NCI-H128 (cell line): Measurements from ENCODE around the gene VWA8.
"Not testable (repeated sequence)": the region's sequence is repeated elsewhere in the genome, so short reads cannot be mapped to it uniquely, and the experiment has no call there.

Experiments
- DNase-seq: peaks from one replicate; lab custom pipeline; 2025; ENCODE audit not compliant: unreplicated experiment; lab: John Stamatoyannopoulos, UW

The VWA8 gene

DNA sequence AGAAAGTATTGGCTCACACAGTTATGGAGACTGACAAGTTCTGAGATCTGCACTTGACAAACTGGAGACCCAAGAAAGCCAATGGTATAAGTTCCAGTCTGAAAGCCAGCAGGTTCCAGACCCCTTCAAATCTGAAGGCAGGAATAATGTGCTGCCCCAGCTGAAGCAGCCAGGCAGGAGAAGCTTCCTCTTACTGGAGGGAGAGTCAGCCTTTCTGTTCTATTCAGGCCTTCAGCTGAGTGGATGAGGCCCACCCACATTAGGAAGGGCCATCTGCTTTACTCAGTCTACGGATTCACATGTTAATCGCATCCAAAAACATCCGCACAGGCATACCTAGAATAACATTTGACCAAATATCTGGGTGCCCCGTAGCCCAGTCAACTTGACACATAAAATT is 8.2 kb upstream of the VWA8 start:
- DNase-seq = no peak

- no peak for DNase-seq
Measured at GRCh38 chr13:41966671-41967070, 5.8 kb upstream of the VWA8 start.

DNA sequence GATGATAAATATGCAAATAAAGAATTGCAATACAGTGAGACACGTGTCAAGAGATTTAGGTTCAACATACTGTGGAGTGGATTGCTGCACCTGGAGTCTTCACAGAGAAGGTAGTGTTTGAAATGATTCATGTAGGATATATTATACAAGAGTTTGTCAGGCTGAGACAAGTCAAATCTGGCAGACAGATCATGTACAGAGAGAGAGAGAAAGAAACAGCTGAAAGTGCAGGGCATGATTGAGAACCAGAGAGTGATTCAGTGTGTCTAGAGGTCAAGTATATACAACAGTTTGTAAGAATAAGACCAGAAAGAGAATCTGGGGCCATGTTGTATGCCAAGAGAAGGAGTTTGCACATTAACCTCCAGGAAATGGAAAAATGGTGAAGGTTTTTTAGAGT is 2.1 kb upstream of the VWA8 start:
- no peak for DNase-seq

- DNase-seq = no peak
Measured at GRCh38 chr13:41961466-41961760, 504 bp upstream of the VWA8 start.

GRCh38 chr13:41960211-41960636 is 685 bp downstream of the VWA8 start:
- DNase-seq = no peak

- no peak for DNase-seq
Measured at GRCh38 chr13:41956272-41956671, 4.6 kb downstream of the VWA8 start.

GRCh38 chr13:41955605-41956004 is 5.3 kb downstream of the VWA8 start:
- no peak for DNase-seq

DNA sequence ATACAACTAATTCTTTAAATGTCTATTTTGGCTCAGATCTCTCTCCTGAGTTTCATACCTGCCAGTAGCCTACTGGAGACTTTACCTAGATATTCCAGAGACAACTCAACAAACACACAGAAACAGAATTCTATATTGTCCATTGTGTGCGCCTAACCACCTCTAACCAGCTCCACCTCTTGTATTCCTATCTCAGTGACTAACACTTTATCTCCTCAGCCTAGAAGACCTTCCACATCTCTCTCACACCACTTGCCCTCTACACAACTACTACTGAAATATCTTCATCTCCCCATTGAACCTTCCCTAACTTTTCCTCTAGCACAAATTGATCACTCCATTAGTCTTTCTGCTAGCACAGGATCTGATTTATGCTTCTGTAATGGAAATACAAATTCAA is 6.7 kb downstream of the VWA8 start:
- DNase-seq = no peak

GRCh38 chr13:41952749-41953148 is 8.2 kb downstream of the VWA8 start:
- no peak for DNase-seq

DNA sequence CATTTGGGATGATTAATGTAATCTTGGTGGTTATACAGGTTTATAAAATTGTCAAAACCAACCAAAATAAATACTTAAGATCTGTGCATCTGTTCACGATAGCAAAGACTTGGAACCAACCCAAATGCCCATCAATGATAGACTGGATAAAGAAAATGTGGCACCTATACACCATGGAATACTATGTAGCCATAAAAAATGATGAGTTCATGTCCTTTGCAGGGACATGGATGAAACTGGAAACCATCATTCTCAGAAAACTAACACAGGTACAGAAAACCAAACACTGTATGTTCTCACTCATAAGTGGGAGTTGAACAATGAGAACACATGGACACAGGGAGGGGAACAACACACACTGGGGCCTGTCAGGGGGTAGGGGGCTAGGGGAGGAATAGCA is 11.8 kb downstream of the VWA8 start:
- not testable (repeated sequence) for DNase-seq

DNA sequence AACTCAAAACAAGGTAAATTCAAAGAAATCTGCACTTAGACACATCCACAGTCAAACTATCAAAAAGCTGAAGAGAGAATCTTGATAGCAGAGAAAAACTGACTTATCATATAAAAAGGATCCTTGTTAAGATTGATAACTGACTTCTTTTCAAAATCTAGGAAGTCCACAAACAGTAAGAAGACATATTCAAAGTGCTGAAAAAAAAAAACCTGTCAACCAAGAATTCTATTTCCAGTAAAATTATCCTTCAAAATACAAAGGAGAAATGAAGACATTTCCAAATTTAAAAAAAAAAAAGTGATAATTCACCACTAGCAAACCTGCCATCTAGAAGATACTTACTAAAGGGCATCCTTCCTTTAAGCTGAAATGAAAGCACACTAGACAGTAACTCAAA is 15.0 kb downstream of the VWA8 start:
- DNase-seq = no peak

DNA sequence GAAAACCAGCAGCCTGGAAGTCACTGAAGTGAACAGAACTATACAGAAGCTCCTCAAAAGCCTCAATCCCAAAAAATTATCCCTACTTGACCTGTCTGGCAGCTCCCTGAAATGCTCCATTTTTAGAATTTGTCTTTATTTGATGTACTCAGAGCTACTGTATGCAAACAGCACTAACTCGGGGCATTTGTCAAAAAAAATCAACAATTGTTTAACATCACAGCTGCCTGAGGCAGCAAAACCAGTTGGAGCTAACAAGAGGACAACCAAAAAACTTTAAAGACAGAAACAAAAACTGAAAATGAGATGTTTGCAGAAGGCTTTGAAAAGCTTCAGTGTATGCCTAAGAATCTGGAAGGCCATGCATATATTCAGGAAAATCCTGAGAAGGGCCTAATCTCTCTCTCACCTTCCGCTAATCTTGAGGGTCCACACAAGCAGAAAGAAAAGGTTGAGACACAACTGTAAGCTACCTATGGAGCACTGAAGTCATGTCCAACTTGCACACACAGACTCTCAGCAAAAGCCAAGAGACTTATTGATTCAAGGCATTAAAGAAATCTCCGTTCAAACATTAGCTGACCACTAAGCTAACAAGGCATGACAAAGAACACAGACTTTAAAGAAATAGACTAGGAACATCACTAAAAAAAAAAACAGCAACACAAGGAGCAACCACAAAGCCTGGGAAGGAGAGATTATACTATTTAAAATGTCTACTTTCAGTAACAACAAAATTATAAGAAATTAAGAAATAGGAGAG is 16.1 kb downstream of the VWA8 start:
- DNase-seq = no peak

- DNase-seq = no peak
Measured at GRCh38 chr13:41944229-41944628, 16.7 kb downstream of the VWA8 start.

GRCh38 chr13:41942462-41943094 is 18.3 kb downstream of the VWA8 start:
- no peak for DNase-seq

DNA sequence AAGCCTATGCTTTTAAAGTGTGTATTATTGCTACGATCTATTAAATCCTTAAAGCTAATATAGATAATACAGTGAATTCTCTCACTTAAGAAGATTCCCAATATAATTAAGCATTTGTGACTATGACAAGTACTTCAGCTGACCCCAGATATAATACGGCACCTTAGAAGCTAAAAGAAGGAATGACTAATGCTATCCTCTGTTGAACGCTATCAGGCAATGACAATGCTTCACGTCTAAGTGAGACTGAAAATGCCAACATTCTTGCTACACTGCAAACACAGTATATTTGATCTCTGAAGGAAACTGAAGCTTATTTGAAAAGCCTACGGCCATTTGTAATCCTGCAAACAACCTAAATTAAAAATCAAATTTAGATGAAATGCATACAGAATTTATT is 19.7 kb downstream of the VWA8 start:
- no peak for DNase-seq

DNA sequence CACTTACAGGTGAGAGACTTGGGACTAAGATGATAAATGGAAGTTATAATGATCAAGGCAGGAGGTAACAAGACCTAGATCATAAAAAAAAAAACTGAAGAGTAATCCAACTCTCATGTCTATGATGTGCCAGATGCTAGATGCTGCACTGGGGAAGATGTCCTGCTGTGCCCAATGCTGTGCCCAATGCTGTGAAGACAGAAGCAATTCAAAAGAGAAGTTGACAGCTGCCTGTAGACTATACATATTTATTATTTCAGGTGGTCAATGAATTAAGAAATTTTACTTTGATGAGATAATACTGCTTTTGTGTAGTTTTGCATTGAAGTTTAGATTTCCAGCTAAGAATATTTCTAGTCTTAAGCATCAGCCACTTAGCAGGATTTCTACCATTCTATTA is 21.5 kb downstream of the VWA8 start:
- DNase-seq = no peak

DNA sequence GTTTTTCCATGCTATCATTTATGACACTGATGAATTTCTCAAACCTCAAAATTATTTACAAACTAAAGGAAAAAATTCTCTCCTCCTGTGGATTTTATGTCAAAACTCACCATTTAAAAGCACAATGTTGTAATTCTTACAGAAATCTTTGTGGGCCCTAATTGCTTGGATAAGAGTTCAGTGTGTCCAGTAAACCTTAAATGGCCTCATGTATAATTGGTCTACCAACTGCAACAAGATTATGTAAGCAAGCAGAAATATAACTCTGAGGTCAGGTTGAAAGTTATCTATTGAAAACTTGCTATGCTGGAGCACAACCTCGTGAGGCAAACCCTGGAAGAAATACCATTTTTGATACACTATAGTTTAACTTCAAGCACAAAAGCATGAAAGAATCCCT is 22.0 kb downstream of the VWA8 start:
- no peak for DNase-seq

DNA sequence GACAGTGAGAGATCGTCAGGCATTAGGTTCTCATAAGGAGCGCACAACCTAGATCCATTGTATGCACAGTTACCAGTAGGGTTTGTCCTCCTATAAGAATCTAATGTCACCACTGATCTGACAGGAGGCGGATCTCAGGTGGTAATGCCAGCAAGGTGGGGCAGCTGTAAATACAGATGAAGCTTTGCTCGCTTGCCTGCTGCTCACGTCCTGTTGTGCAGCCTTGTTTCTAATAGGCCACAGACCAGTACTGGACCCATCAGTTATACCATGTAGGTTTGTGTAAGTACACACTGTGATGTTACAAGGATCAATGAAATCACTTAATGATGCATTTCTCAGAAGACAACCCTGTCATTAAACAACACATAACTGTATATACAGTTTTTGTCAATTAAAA is 23.5 kb downstream of the VWA8 start:
- no peak for DNase-seq

- no peak for DNase-seq
Measured at GRCh38 chr13:41935501-41935900, 25.4 kb downstream of the VWA8 start.

DNA sequence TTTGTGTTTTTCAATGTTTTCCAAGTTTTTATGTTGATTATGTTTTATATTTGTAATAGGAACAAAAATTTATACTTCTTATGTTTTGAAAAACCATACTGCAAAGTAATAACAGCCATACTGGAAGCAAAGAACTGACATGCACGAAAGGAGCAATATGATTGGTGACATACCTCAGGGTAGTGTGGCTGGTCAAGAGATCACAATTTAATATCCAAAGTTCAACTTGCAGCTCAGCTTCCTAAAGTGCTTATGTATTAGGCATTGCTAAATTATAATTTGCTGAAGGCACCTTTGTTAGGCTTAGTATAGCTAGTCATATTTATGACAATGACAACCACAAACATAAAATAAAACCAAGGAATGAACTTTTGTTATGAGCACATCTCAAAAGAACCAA is 25.9 kb downstream of the VWA8 start:
- DNase-seq = no peak

- no peak for DNase-seq
Measured at GRCh38 chr13:41934120-41934519, 26.8 kb downstream of the VWA8 start.

DNA sequence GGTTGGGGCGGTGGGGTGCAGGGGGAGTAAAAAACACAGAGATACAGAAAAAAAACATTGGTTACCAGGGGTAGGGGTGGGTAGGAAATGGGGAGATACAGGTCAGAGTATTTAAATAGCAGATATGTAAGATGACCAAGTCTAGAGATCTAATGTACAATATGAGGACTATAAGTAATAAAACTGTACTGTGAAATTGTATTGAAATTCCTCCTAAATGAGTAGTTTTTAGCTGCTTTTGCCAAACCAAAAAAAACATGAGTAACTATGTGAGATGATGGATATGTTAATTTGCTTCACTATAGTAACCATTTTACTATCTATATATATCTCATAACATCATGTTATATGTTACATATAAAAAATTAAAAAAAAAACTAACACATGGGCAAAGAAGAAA is 29.6 kb downstream of the VWA8 start:
- no peak for DNase-seq

GRCh38 chr13:41930154-41930553 is 30.8 kb downstream of the VWA8 start:
- DNase-seq = no peak
